GM21360 (cell line): Measurements from ENCODE around the gene SHF.
"Not testable (repeated sequence)": the region's sequence is repeated elsewhere in the genome, so short reads cannot be mapped to it uniquely, and the experiment has no call there.

Experiments used
- ATAC-seq: cut with Tn5 transposase; IDR thresholded peaks from one replicate; pipeline ENCODE4 v1.9.1; 2021; ENCODE audit warnings: mild to moderate bottlenecking, moderate library complexity; ENCODE audit not compliant: unreplicated experiment

The SHF gene

GRCh38 chr15:45147606-45148005, 40.2 kb downstream of the SHF start:
- ATAC-seq, result no peak

DNA sequence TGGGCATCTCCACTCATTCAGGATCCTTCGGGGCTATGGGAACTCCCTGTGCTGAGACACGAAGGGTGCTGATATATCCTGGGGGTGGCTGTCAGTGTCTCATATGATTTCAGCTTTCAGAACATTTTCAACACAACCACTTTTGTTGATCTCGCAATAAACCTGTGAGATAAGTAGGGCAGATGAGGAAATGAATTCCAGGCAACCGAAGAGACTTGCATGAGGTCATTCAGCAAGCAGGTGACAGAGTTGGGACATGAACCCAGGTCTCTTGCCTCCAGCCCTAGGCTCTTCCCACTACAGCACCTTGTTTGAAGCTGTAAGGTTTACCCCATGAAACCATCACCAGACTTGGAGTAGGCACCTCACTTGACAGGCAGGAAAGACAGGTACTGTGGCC, 41.4 kb downstream of the SHF start:
- no peak for ATAC-seq

DNA sequence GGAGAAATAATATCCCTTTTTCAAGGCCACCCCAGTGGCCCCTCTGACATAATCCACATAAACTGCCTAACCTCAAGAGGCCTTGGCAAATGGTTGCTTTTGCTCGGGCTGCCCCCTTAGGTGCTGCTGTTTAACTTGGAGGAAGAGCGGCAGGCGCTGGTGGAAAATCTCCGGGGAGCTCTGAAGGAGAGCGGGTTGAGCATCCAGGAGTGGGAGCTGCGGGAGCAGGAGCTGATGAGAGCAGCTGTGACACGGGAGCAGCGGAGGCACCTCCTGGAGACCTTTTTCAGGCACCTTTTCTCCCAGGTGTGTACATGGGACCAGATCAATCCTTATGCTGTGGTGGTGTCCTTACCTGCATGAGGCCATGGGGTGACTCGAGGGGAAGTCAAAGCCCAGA, 43.0 kb downstream of the SHF start:
- no peak for ATAC-seq

DNA sequence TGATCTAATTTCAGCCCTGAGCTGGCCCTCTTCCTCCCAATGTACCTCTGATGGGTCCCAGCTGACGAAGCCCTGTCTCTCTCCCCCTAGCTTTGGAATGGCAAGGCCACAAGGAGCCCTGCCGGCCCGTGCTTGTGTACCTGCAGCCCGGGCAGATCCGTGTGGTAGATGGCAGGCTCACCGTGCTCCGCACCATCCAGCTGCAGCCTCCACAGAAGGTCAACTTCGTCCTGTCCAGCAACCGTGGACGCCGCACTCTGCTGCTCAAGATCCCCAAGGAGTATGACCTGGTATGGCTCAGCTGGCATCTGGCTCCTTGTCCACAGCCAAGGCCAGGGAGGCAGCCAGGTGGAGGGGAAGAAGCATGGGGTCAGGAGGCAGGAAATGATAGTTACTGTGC, 43.8 kb downstream of the SHF start:
- no peak for ATAC-seq

DNA sequence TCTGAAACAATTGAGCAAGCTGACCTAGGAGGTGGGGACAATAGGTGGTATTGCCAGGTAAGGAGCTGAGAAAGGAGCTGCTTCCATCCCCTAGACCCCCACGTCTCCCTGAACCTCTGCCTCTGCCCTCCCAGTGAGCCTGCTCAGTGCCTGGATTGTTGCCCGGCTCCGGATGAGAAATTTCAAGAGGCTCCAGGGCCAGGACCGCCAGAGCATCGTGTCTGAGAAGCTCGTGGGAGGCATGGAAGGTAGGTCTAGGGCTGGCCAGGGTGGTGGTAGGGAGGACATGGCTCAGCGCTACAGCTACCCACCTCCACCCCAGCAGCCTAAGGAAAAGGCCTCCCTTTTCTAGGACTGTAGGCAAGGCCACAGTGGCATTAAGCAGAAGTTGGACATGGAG, 44.7 kb downstream of the SHF start:
- ATAC-seq, result no peak

DNA sequence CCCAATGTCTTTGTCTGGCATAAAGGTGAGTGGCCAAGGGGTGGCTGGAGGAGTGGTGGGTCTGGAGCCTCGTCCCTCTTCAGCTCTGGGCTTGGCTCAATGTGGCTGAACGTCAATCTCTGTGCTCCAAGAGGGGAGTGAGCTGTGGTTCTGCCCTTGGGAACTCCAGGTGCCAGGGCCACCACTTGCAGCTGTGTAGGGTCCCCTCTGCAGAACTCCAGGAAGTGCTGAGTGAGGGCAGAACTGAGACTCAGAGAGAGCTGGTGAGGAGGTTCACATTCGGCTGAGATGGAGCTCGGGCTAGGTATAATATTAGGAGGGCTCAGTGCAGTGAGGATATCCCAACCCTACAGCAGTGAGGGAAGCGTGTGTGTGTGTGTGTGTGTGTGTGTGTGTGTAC, 46.4 kb downstream of the SHF start:
- ATAC-seq, result no peak

DNA sequence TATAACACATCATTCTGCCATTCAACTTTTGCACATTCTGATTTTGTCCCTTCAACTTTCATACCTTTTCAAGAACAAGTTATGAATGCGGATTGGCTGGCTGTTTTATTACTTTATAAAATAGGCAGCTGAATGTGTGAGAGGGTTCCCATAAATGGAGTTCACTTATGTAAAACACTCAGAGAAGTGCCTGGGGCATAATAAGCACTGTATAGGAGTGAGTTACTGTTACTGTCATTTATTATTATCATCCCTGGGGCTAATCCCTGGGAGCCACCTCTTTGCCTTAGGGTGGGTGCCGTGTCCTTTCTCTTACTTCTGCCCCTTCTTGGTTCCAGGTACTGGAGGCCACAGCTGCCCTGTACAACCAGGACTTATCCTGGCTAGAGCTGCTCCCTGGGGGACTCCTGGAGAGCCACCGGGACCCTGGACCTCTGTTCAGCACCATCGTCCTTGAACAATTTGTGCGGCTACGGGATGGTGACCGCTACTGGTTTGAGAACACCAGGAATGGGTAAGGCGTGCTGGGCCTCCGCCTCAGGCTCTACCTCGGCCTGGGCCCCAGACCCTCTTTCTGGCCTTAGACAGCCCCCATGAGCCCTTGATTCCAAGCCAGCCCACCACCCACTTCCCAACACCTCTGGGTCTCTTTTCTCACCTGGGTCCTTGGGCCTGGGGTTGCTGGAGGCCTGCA, 47.1 kb downstream of the SHF start:
- ATAC-seq, result no peak

DNA sequence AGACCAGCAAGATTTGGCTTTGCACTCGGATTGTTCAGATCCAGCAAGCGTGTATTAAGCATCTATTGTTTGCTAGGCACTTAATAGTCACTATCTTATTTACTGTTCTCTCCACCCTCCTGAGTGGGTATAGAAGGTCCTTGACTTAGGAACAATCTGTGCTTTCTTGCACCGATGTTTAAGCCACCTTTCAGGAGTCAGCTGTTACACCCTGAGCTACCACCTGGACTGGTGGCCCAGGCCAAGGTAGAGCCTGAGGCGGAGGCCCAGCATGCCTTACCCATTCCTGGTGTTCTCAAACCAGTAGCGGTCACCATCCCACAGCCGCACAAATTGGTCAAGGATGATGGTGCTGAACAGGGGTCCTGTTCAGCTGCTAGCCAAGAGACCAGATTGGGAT, 48.0 kb downstream of the SHF start:
- no peak for ATAC-seq

DNA sequence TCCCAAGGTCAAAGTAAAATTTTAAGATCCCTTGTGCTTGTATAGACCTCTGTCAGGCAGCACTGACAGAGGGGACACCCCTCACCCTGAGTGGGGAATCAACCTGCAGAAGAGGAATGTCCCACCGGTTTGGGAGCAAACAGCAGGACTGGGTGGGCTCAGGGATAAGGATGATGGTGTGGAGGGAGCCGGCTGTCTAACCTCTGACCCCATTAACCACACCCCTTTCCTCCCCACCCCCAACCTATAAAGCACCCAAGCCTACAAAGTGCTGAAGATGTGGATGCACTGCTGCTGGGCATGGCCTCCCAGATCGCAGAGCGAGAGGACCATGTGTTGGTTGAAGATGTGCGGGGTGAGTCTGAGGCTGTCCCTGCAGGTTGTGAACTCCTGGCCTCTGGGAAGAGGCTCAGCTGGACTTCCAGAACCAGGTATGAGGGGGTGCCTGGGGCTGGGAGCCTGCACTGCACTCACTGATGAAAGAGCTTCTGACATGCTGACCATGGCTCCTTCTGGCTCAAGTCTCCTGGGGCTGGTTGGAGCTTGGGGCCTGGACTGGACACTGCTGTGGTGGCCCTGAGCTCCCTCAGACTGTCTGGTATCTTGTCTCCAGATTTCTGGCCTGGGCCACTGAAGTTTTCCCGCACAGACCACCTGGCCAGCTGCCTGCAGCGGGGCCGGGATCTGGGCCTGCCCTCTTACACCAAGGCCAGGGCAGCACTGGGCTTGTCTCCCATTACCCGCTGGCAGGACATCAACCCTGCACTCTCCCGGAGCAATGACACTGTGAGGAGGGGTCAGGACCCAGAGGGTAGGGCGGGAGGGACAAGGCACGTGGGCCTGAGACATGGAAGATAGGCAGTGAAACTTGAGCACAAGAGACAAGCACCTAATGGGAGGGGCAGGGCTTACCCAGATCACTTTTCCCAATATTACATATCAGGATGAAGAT, 48.7 kb downstream of the SHF start:
- no peak for ATAC-seq

GRCh38 chr15:45137703-45138102, 50.1 kb downstream of the SHF start:
- ATAC-seq, result no peak

GRCh38 chr15:45136378-45136764, 51.4 kb downstream of the SHF start:
- ATAC-seq, result no peak

DNA sequence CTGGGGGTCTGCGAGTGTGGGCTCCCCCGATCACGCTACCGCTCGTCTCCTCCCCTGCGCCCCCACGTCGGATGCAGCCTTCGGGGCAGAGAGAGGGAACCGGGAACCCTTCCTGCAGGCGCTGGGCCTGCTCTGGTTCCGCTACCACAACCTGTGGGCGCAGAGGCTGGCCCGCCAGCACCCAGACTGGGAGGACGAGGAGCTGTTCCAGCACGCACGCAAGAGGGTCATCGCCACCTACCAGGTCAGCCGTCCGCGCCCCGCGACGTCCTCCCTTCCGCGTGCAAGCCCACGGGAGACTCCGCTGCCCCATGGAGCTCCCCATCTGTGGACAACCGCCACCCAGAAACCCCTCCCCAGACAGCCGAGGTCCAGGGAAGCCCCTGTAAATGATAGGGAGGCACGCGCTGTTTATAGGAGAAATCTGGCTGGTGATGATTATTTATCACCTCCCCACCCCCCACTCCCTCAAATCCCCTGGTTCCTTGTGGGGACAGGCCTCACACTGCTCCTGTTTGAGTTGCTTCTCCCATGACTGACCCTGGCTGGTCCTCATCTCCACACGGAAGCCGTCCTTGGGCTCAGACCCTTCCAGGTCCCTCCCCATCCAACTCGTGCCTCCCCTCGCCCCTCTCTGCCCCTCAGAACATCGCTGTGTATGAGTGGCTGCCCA, 51.9 kb downstream of the SHF start:
- not testable (repeated sequence) for ATAC-seq

DNA sequence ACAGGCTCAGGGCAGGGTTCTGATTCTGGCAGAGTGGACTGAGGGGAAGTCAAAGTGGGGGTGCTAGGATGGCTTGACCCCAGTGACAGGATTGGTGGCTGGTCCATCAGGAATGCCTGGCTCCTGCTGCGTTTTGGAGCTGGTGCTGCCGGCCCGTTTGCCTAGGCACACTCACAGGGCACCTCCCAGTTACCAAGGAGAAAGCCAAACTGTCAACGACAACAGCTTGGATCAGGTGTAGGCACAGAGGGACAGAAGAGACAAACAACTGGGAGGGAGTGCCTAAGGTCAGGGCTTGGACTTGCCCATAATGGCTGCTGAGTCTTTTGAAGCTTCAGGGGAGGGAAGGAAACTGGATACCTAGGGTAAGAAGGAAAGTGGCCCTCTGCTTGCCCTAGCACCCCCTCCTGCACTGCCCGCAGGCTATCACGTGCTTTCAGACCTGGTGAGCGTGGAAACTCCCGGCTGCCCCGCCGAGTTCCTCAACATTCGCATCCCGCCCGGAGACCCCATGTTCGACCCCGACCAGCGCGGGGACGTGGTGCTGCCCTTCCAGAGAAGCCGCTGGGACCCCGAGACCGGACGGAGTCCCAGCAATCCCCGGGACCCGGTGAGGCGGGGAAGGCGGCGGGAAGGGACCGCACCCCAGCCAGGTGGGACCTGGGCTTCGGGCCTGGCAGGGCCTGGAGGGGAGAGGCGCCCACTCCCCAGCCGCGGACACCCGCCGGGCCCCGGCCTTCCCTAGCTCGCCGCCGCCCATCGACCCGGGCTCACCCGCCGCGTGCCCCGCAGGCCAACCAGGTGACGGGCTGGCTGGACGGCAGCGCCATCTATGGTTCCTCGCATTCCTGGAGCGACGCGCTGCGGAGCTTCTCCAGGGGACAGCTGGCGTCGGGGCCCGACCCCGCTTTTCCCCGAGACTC, 52.8 kb downstream of the SHF start:
- ATAC-seq, result no peak

GRCh38 chr15:45134046-45134445, 53.7 kb downstream of the SHF start:
- ATAC-seq, result no peak

DNA sequence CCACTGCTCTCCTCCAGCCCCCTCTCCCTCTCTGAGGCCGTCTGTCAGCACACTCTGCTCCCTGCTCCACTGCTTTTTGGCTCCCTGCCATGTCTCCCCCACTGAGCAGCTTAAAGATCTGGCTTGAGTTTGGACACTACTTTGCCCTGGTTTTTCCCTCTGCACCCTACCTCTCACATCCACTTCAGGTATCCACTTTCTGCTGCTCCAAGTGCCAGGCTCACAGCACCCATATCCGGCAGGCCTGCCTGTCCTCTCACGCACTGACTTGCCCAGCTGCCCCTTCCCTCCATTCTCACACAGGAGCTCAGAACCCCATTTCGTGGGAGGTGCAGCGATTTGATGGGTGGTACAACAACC, 54.2 kb downstream of the SHF start:
- ATAC-seq, result no peak

GRCh38 chr15:45132844-45133560, 54.8 kb downstream of the SHF start:
- ATAC-seq, result no peak

- no peak for ATAC-seq
Observed at GRCh38 chr15:45131510-45131909, 56.3 kb downstream of the SHF start.

DNA sequence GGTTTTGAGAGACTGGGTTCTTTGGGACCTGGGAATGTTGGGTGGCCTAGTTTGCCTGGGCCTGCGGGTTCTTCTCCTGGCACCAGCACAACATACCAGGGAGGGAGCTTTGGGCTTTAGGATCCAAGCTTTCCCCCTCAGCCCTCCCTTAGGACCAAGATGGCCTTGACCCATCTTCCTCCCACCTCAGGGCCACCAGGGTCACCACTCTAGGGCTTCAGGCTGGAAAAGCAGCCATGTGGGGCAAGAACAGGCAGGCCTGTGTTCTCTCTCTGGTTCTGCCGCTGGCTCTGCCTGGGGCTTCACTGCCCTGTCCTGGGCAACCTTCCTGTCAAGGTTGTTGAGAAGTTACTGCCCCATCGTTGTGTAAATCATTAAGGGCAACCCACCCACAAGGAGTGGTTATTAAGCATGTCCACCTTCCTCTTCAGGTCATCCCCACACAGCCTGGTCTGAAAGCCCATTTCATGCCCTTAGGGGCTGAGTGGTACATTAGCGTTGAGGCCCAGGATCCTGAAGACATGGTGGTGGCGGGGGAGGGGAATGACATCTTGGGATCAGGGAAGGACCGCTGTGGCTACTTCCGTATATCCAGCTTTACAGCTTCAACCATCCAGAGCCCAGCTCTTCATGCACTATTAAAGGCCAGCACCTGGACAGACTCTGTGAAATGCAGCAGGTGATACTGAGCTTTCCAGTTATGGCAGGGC, 57.3 kb downstream of the SHF start:
- ATAC-seq, result no peak

- ATAC-seq, result no peak
Observed at GRCh38 chr15:45129651-45130129, 58.1 kb downstream of the SHF start, which contains the start of the genes DUOX1 and DUOXA1. Gene DUOX1 (plus strand): TSS chr15:45129994. CDS start chr15:45131967, 1,973 bp downstream. Gene DUOXA1 (minus strand): TSS chr15:45129879. CDS start chr15:45123014, 6,865 bp downstream.
